ENCODE data around the gene TRPT1.
"Not testable (repeated sequence)": the region's sequence is repeated elsewhere in the genome, so short reads cannot be mapped to it uniquely, and the experiment has no call there.

TRPT1 gene

GRCh38 chr11:64258946-64259532 is 33.1 kb upstream of the TRPT1 start:
- no peak for DNase-seq (ENCODE audit: low spot score)

- DNase-seq (ENCODE audit: low spot score): no peak
These were observed 32.4 kb upstream of the TRPT1 start for GRCh38 chr11:64258356-64258755.

- no peak for DNase-seq (ENCODE audit: low spot score)
These were observed 30.3 kb upstream of the TRPT1 start for GRCh38 chr11:64256300-64256699.

- no peak for DNase-seq (ENCODE audit: low spot score)
These were observed 29.4 kb upstream of the TRPT1 start for GRCh38 chr11:64255135-64256128.

GRCh38 chr11:64254326-64254725 is 28.3 kb upstream of the TRPT1 start:
- DNase-seq (ENCODE audit: low spot score): no peak

- DNase-seq (ENCODE audit: low spot score): no peak
These were observed 27.5 kb upstream of the TRPT1 start for GRCh38 chr11:64253481-64253880.

GRCh38 chr11:64253043-64253442 is 27.1 kb upstream of the TRPT1 start:
- DNase-seq (ENCODE audit: low spot score): no peak

GRCh38 chr11:64252003-64252872 is 26.3 kb upstream of the TRPT1 start:
- peak; percentile 58 for DNase-seq (ENCODE audit: low spot score)

GRCh38 chr11:64251753-64252002 is 25.7 kb upstream of the TRPT1 start:
- no peak for DNase-seq (ENCODE audit: low spot score)

GRCh38 chr11:64251016-64251752 is 25.2 kb upstream of the TRPT1 start, which contains the start of gene PLCB3:
Gene PLCB3 (plus strand): TSS chr11:64251530. CDS start chr11:64251650, 120 bp downstream.
- peak; percentile 57 for DNase-seq (ENCODE audit: low spot score)

- no peak for DNase-seq (ENCODE audit: low spot score)
These were observed 24.5 kb upstream of the TRPT1 start for GRCh38 chr11:64250415-64251015.

GRCh38 chr11:64249563-64250414 is 23.8 kb upstream of the TRPT1 start:
- no peak for DNase-seq (ENCODE audit: low spot score)

GRCh38 chr11:64249038-64249437 is 23.1 kb upstream of the TRPT1 start:
- no peak for DNase-seq (ENCODE audit: low spot score)

GRCh38 chr11:64248578-64248977 is 22.6 kb upstream of the TRPT1 start:
- DNase-seq (ENCODE audit: low spot score): no peak

GRCh38 chr11:64247729-64248531 is 21.9 kb upstream of the TRPT1 start:
- DNase-seq (ENCODE audit: low spot score): no peak

GRCh38 chr11:64246871-64247728 is 21.1 kb upstream of the TRPT1 start, which contains the start of gene PPP1R14B:
Gene PPP1R14B (minus strand): TSS chr11:64246943. CDS start chr11:64246673, 270 bp downstream.
- peak; percentile 76 for DNase-seq (ENCODE audit: low spot score)

GRCh38 chr11:64246621-64246870 is 20.6 kb upstream of the TRPT1 start:
- not testable (repeated sequence) for DNase-seq (ENCODE audit: low spot score)

GRCh38 chr11:64245797-64246620 is 20.0 kb upstream of the TRPT1 start:
- no peak for DNase-seq (ENCODE audit: low spot score)

Measured in COLO829 (cell line).